WTC11 (cell line): ENCODE data around the gene DYNC1I1.

Source experiments
- ATF1 ChIP-seq: sonication (generic); formaldehyde crosslinking; IDR thresholded peaks from 2 replicates; pipeline ENCODE4 v1.8.1; 2023; ENCODE audit warnings: mild to moderate bottlenecking, moderate library complexity, missing genetic modification reagents
- CTCF ChIP-seq: fragments of 200-600 bp; IDR thresholded peaks from 2 replicates; pipeline ENCODE4 v1.8.0; 2022; ENCODE audit warnings: antibody characterized with exemption
- GTF2I ChIP-seq: fragments of 250-450 bp; sonication (Bioruptor Pico); conservative IDR thresholded peaks from 2 replicates; pipeline ENCODE4 v1.4.0; 2021; ENCODE audit warnings: mild to moderate bottlenecking
- NR1H2 ChIP-seq: sonication (generic); formaldehyde crosslinking; IDR thresholded peaks from 2 replicates; pipeline ENCODE4 v1.9.0; 2021; ENCODE audit warnings: mild to moderate bottlenecking, moderate library complexity, missing genetic modification reagents
- USF2 ChIP-seq: sonication (generic); formaldehyde crosslinking; IDR thresholded peaks from 2 replicates; pipeline ENCODE4 v1.8.1; 2023; ENCODE audit warnings: mild to moderate bottlenecking, missing genetic modification reagents, moderate library complexity

GRCh38 chr7:95881597-95881996 lies 109.2 kb downstream of the DYNC1I1 start:
- TF ChIP-seq USF2 (CRISPR knock-in tag) (no peak), CTCF (no peak), ATF1 (no peak), NR1H2 (CRISPR knock-in tag) (no peak), GTF2I (CRISPR knock-in tag) (no peak)
